ENCODE data around the gene UCHL5. TPM values are rescaled to one million over a fixed set of nuclear protein-coding genes. Genes with fewer than 3 reads are reported as not detected.

Gene UCHL5
- total and polyA plus RNA-seq, 2 of the 13 experiments (the other 11 are each of a cell fraction or from before 2014, with no cell fraction given): 18.2 to 44.1 TPM

DNA sequence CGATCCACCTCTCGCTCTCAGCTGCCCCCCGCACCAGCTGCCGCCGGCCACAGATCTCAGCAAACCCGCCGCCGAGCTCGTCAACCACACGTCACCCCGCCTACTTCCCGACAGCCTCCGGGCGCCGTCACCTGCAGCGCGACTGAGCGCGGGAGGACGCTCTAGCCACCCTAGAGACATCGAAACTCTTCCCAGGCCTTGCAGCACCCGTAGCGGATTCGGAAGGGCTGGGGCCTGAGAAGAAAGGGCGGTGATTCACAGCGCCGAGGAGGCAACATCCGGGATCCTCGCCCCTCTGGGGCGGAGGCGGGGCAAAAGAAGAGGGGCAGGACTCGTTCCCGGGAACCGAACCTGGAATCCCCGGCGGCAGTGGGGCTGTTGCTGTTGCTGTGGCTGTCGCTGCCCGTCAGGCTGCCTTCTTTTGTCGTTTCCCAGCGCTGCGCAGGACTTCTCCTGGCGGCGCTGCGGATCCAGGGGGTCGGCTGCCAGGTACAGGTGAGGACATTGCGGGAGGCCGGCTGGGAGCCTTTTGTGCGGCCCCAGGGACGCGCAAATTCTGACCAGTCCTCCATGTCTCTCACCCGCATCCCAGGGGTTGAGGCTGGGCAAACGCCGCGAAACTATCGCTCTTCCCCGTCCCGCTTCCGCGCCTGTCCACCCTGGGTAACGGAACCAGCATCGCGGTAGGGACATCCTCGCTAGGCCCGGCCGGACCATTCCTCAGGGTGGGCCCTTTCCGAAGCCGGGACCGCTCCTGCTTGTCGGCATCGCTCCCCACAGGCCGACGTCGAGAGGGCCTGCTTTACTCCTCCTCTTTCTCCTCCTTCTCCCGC lies at the start of gene UCHL5, which contains the start of gene RO60 (continued):
- peak; percentile 57 for TF ChIP-seq CCAR2 (optimal IDR thresholded peaks at IDR 0.05; ENCODE audit: low read depth, low read length)
- TF ChIP-seq, protein P1, sequence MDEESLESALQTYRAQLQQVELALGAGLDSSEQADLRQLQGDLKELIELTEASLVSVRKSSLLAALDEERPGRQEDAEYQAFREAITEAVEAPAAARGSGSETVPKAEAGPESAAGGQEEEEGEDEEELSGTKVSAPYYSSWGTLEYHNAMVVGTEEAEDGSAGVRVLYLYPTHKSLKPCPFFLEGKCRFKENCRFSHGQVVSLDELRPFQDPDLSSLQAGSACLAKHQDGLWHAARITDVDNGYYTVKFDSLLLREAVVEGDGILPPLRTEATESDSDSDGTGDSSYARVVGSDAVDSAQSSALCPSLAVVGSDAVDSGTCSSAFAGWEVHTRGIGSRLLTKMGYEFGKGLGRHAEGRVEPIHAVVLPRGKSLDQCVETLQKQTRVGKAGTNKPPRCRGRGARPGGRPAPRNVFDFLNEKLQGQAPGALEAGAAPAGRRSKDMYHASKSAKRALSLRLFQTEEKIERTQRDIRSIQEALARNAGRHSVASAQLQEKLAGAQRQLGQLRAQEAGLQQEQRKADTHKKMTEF (CRISPR knock-in tag; IDR thresholded peaks at IDR 0.05): peak; percentile 95
- TF ChIP-seq PITX1 (CRISPR knock-in tag; IDR thresholded peaks at IDR 0.05): peak; percentile 63; the same call in 1 of the 2 replicates
- TF ChIP-seq SETDB1 (CRISPR knock-in tag; IDR thresholded peaks at IDR 0.05; ENCODE audit: borderline replicate concordance): no peak
- peak; percentile 98 for TF ChIP-seq KMT2A (CRISPR knock-in tag; IDR thresholded peaks at IDR 0.05)
- TF ChIP-seq, protein P2, sequence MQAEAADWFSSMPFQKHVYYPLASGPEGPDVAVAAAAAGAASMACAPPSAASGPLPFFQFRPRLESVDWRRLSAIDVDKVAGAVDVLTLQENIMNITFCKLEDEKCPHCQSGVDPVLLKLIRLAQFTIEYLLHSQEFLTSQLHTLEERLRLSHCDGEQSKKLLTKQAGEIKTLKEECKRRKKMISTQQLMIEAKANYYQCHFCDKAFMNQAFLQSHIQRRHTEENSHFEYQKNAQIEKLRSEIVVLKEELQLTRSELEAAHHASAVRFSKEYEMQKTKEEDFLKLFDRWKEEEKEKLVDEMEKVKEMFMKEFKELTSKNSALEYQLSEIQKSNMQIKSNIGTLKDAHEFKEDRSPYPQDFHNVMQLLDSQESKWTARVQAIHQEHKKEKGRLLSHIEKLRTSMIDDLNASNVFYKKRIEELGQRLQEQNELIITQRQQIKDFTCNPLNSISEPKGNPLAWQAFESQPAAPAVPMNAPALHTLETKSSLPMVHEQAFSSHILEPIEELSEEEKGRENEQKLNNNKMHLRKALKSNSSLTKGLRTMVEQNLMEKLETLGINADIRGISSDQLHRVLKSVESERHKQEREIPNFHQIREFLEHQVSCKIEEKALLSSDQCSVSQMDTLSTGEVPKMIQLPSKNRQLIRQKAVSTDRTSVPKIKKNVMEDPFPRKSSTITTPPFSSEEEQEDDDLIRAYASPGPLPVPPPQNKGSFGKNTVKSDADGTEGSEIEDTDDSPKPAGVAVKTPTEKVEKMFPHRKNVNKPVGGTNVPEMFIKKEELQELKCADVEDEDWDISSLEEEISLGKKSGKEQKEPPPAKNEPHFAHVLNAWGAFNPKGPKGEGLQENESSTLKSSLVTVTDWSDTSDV (CRISPR knock-in tag; IDR thresholded peaks at IDR 0.05): peak; percentile 96
- TF ChIP-seq, protein P3, sequence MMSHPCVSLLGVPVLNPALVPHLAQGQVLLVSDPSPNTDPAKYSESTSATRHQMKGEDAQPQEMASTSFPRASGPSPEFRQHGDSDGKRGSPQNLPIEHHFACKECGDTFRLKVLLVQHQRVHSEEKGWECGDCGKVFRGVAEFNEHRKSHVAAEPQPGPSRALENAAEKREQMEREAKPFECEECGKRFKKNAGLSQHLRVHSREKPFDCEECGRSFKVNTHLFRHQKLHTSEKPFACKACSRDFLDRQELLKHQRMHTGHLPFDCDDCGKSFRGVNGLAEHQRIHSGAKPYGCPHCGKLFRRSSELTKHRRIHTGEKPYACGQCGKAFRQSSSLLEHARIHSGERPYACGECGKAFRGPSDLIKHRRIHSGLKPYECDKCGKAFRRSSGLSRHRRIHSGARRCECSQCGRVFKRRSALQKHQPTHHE (CRISPR knock-in tag; IDR thresholded peaks at IDR 0.05; ENCODE audit: borderline replicate concordance): peak; percentile 65; the same call in 1 of the 2 replicates
- peak; percentile 96 for TF ChIP-seq MEIS2 (CRISPR knock-in tag; IDR thresholded peaks at IDR 0.05)
- TF ChIP-seq, protein P4, sequence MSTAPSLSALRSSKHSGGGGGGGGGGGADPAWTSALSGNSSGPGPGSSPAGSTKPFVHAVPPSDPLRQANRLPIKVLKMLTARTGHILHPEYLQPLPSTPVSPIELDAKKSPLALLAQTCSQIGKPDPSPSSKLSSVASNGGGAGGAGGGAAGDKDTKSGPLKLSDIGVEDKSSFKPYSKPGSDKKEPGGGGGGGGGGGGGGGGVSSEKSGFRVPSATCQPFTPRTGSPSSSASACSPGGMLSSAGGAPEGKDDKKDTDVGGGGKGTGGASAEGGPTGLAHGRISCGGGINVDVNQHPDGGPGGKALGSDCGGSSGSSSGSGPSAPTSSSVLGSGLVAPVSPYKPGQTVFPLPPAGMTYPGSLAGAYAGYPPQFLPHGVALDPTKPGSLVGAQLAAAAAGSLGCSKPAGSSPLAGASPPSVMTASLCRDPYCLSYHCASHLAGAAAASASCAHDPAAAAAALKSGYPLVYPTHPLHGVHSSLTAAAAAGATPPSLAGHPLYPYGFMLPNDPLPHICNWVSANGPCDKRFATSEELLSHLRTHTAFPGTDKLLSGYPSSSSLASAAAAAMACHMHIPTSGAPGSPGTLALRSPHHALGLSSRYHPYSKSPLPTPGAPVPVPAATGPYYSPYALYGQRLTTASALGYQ (CRISPR knock-in tag; IDR thresholded peaks at IDR 0.05): peak; percentile 90; the same call in 1 of the 2 replicates
- TF ChIP-seq, protein P5, sequence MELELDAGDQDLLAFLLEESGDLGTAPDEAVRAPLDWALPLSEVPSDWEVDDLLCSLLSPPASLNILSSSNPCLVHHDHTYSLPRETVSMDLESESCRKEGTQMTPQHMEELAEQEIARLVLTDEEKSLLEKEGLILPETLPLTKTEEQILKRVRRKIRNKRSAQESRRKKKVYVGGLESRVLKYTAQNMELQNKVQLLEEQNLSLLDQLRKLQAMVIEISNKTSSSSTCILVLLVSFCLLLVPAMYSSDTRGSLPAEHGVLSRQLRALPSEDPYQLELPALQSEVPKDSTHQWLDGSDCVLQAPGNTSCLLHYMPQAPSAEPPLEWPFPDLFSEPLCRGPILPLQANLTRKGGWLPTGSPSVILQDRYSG (CRISPR knock-in tag; IDR thresholded peaks at IDR 0.05): peak; percentile 59; the same call in 1 of the 2 replicates
- no peak for TF ChIP-seq MBNL3 (CRISPR knock-in tag; conservative IDR thresholded peaks at IDR 0.05)
- TF ChIP-seq ZNF207 (IDR thresholded peaks at IDR 0.05; ENCODE audit: borderline replicate concordance): no peak
- TF ChIP-seq, protein P6, sequence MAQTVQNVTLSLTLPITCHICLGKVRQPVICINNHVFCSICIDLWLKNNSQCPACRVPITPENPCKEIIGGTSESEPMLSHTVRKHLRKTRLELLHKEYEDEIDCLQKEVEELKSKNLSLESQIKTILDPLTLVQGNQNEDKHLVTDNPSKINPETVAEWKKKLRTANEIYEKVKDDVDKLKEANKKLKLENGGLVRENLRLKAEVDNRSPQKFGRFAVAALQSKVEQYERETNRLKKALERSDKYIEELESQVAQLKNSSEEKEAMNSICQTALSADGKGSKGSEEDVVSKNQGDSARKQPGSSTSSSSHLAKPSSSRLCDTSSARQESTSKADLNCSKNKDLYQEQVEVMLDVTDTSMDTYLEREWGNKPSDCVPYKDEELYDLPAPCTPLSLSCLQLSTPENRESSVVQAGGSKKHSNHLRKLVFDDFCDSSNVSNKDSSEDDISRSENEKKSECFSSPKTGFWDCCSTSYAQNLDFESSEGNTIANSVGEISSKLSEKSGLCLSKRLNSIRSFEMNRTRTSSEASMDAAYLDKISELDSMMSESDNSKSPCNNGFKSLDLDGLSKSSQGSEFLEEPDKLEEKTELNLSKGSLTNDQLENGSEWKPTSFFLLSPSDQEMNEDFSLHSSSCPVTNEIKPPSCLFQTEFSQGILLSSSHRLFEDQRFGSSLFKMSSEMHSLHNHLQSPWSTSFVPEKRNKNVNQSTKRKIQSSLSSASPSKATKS (CRISPR knock-in tag; IDR thresholded peaks at IDR 0.05): no peak
- TF ChIP-seq ZNF331 (CRISPR knock-in tag; IDR thresholded peaks at IDR 0.05): peak; percentile 97
- peak; percentile 52; the same call in 1 of the 2 replicates for TF ChIP-seq GPN1 (CRISPR knock-in tag; IDR thresholded peaks at IDR 0.05; ENCODE audit: borderline replicate concordance)
- peak; percentile 54; the same call in 1 of the 2 replicates for TF ChIP-seq ZMYM3 (CRISPR knock-in tag; IDR thresholded peaks at IDR 0.05)
- TF ChIP-seq ZNF121 (CRISPR knock-in tag; IDR thresholded peaks at IDR 0.05): 0 out of 2 replicates have a peak, but pooled peaks have one; percentile 4
- TF ChIP-seq POGZ (CRISPR knock-in tag; IDR thresholded peaks at IDR 0.05): peak; percentile 99

Measured in HepG2 (cell line).